MM.1S (cell line): ENCODE measurements around the gene EGFL7.

ENCODE experiments used
- DNase-seq: peaks from one replicate; pipeline ENCODE4 v3.0.0-alpha.2; 2015
- H2AFZ ChIP-seq: fragments of 300-600 bp; sonication (generic); 2 replicates; pipeline ENCODE4 v1.6.0; 2016; ENCODE audit warnings: antibody characterized with exemption, low read length
- H3F3A ChIP-seq: fragments of 300-600 bp; sonication (generic); 2 replicates; pipeline ENCODE4 v1.6.1; 2016; ENCODE audit warnings: mild to moderate bottlenecking, antibody characterized with exemption, low read length, moderate library complexity, mixed read lengths; ENCODE audit not compliant: insufficient read depth
- H3K27ac ChIP-seq: fragments of 300-600 bp; sonication (generic); 2 replicates; pipeline ENCODE4 v1.5.1; 2016; ENCODE audit warnings: mild to moderate bottlenecking, low read length
- H3K27me3 ChIP-seq: fragments of 300-600 bp; sonication (generic); replicated peaks from 2 replicates; pipeline ENCODE4 v1.6.0; 2016; ENCODE audit warnings: low read length; ENCODE audit not compliant: insufficient read depth
- H3K36me3 ChIP-seq: fragments of 300-600 bp; sonication (generic); replicated peaks from 2 replicates; pipeline ENCODE4 v1.6.1; 2016; ENCODE audit warnings: mild to moderate bottlenecking, low read length, mixed read lengths; ENCODE audit not compliant: insufficient read depth
- H3K4me1 ChIP-seq: fragments of 300-600 bp; sonication (generic); 2 replicates; pipeline ENCODE4 v1.6.1; 2016; ENCODE audit warnings: low read length, mixed read lengths
- H3K4me2 ChIP-seq: fragments of 300-600 bp; sonication (generic); 2 replicates; pipeline ENCODE4 v1.6.0; 2016; ENCODE audit warnings: low read depth, low read length
- H3K4me3 ChIP-seq: fragments of 300-600 bp; sonication (generic); 2 replicates; pipeline ENCODE4 v1.5.1; 2016; ENCODE audit warnings: low read length, mixed read lengths
- H3K79me2 ChIP-seq: fragments of 300-600 bp; sonication (generic); 2 replicates; pipeline ENCODE4 v1.6.1; 2016; ENCODE audit warnings: mixed run types, low read length, mixed read lengths
- H3K9ac ChIP-seq: fragments of 300-600 bp; sonication (generic); 2 replicates; pipeline ENCODE4 v1.6.1; 2016; ENCODE audit warnings: low read length, mixed read lengths
- H3K9me2 ChIP-seq: fragments of 300-600 bp; sonication (generic); replicated peaks from 2 replicates; pipeline ENCODE4 v1.6.1; 2016; ENCODE audit warnings: mild to moderate bottlenecking, low read length, mixed read lengths; ENCODE audit not compliant: insufficient read depth
- H3K9me3 ChIP-seq: fragments of 300-600 bp; sonication (generic); replicated peaks from 2 replicates; pipeline ENCODE4 v1.6.1; 2016; ENCODE audit warnings: mild to moderate bottlenecking, low read length, mixed read lengths; ENCODE audit not compliant: insufficient read depth
- H4K20me1 ChIP-seq: fragments of 300-600 bp; sonication (generic); 2 replicates; pipeline ENCODE4 v1.6.1; 2016; ENCODE audit warnings: mild to moderate bottlenecking, low read length, moderate library complexity, mixed read lengths; ENCODE audit not compliant: insufficient read depth
- EZH2 ChIP-seq: fragments of 300-600 bp; sonication (generic); optimal IDR thresholded peaks from 2 replicates; pipeline ENCODE3; 2017; ENCODE audit warnings: low read depth, mild to moderate bottlenecking, antibody characterized with exemption, low read length, mixed read lengths
- EZH2phosphoT487 ChIP-seq: fragments of 300-600 bp; sonication (generic); IDR thresholded peaks from 2 replicates; pipeline ENCODE4 v1.6.1; 2018; ENCODE audit warnings: antibody characterized with exemption, low read length
- TF ChIP-seq, protein P1 (sequence below): fragments of 300-600 bp; sonication (generic); IDR thresholded peaks from 2 replicates; pipeline ENCODE4 v1.5.1; 2016; ENCODE audit warnings: antibody characterized with exemption, low read length, mixed read lengths

EGFL7 gene

DNA sequence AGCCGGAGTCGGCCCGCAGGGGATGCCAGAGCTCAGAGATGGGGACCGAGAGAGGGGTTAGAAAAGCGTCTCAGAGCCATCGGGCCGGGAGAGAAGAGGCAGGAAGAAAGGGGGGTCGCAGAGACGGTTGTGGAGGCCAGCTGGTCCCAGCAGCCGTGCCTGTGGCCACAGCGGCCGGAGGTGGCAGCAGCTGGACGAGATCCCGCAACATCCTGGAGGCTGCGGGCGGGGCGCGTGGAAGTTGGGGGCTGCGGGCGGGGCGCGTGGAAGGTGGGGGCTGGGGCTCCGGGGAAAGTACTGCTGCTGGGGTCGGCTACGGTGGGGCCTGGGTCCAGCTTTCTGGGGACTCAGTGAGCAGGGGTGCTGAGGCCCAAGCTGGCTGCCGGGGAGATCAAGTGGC lies 34.4 kb upstream of the EGFL7 start:
- H4K20me1 ChIP-seq: no peaks in the 10 kb centered on the region
- peaks cover 80% of the 10 kb centered on the region for H3K27me3 ChIP-seq
- no peaks in the 10 kb centered on the region for H3K79me2 ChIP-seq
- no peak overlapping the region for H3K9ac ChIP-seq
- H3K9me2 ChIP-seq: no peaks in the 10 kb centered on the region
- H3K9me3 ChIP-seq: no peaks in the 10 kb centered on the region
- H3K27ac ChIP-seq: no peak overlapping the region
- no peaks in the 10 kb centered on the region for H3K36me3 ChIP-seq
- H3F3A ChIP-seq: no peaks in the 10 kb centered on the region
- DNase-seq: no peak
- TF ChIP-seq EZH2: no peak
- TF ChIP-seq, protein P1, sequence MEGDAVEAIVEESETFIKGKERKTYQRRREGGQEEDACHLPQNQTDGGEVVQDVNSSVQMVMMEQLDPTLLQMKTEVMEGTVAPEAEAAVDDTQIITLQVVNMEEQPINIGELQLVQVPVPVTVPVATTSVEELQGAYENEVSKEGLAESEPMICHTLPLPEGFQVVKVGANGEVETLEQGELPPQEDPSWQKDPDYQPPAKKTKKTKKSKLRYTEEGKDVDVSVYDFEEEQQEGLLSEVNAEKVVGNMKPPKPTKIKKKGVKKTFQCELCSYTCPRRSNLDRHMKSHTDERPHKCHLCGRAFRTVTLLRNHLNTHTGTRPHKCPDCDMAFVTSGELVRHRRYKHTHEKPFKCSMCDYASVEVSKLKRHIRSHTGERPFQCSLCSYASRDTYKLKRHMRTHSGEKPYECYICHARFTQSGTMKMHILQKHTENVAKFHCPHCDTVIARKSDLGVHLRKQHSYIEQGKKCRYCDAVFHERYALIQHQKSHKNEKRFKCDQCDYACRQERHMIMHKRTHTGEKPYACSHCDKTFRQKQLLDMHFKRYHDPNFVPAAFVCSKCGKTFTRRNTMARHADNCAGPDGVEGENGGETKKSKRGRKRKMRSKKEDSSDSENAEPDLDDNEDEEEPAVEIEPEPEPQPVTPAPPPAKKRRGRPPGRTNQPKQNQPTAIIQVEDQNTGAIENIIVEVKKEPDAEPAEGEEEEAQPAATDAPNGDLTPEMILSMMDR: no peak
- TF ChIP-seq EZH2phosphoT487: no peak
- no peaks in the 10 kb centered on the region for H3K4me1 ChIP-seq
- no peak overlapping the region for H2AFZ ChIP-seq
- no peak overlapping the region for H3K4me2 ChIP-seq
- no peak overlapping the region for H3K4me3 ChIP-seq

DNA sequence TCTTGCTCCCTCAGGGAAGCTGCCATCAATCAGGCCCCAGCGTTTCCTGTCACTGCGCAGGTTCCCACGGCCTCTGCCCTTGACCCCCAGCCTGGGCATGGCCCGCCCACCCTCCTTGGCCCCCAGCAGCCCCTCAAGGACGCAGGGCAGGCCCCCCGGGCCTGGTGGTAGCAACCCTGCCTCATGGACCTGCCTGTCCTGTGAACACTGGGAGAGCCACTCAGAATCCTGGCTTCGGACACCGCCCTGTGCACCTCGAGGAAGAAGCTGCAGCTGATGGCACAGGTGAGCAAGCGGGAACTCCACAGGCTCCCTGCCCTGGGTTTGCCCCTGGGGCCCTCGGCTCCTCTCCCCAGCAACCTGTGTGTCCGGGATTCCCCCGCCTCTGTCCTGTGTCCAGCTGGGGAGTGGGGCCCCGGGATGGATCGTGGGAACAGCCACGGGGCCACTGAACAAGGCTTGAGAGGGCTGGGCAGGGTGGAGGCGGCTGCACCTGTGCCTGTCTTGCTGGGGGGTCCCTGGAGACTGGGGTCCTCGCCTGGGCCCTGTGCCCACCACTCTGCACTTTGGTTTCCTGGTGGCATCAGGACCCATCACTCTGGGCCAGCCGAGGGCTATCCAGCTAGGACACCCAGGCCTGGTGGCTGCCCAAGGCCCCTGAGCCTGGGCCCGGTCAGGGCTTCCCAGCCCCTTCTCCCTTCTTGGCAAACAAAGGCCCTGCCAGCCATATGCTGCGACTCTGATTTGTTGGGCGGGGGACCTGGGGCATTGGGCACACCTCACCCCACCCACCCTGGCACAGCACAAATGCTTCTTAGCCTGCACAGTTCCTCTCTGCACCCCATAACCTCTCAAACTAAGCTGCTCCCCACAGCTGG lies 33.5 kb upstream of the EGFL7 start:
- Histone ChIP-seq H3K9ac (no peak overlapping the region), H2AFZ (no peak overlapping the region), H3K9me3 (no peaks in the 10 kb centered on the region), H3K4me2 (no peak overlapping the region), H3K9me2 (no peaks in the 10 kb centered on the region), H3K4me3 (no peak overlapping the region), H3K27me3 (peaks cover 80% of the 10 kb centered on the region), H3K36me3 (no peaks in the 10 kb centered on the region), H3K27ac (no peak overlapping the region), H3K79me2 (no peaks in the 10 kb centered on the region), H3K4me1 (no peaks in the 10 kb centered on the region), H4K20me1 (no peaks in the 10 kb centered on the region), H3F3A (no peaks in the 10 kb centered on the region)
- no peak for TF ChIP-seq EZH2
- TF ChIP-seq, protein P1: no peak
- TF ChIP-seq EZH2phosphoT487: no peak
- no peak for DNase-seq

DNA sequence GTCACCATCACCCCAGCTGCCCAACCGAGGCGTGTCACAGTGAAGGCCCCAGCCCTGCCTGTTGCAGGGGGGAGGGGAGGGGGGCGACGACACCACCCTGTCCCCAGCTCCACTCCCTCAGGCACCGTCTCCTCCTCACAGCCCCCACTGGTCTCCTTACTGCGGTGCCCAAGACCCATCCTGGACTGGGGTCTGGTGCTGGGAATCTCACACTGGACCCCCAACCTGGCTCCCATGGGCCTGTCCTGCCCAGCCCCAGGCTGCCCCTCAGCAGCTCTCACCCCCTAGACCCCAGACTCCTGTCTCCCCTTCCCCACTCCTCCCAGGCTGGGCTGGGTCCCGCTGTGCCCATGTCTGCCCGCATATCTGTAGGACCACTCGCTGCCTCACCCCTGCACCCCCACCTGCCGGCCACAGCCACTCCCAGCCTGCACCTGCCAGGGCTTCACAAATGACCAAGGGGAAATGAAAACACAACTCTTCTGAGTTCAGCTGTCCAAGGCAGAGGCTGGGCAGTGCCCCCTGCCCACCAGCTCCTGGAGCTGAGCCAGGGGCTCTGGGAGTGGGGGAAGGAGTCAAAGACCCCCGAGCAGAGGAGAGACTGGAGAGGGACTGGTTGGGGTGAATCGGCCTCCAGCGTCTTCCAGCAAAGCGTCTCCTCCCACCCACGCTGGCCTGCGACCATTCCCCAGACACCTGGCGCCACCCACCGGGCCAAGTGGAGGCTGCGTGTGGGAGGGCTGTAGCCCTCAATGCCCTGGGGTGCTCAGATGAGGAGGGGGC lies 32.6 kb upstream of the EGFL7 start:
- H3K9me2 ChIP-seq: no peaks in the 10 kb centered on the region
- H3K4me3 ChIP-seq: no peak overlapping the region
- no peaks in the 10 kb centered on the region for H3K36me3 ChIP-seq
- no peak overlapping the region for H3K9ac ChIP-seq
- no peaks in the 10 kb centered on the region for H3K9me3 ChIP-seq
- H3K27me3 ChIP-seq: peaks cover 80% of the 10 kb centered on the region
- TF ChIP-seq, protein P1: peak; percentile 57
- TF ChIP-seq EZH2phosphoT487 (no peak), EZH2 (no peak)
- no peaks in the 10 kb centered on the region for H4K20me1 ChIP-seq
- H3K4me2 ChIP-seq: peak overlapping the region; percentile 18; the same call in 1 of the 2 replicates
- H3K4me1 ChIP-seq: no peaks in the 10 kb centered on the region
- no peak overlapping the region for H3K27ac ChIP-seq
- no peak overlapping the region for H2AFZ ChIP-seq
- H3F3A ChIP-seq: no peaks in the 10 kb centered on the region
- no peaks in the 10 kb centered on the region for H3K79me2 ChIP-seq
- peak; percentile 15 for DNase-seq
